K562 (cell line): ENCODE results near the gene RACK1. TPM values are rescaled to one million over a fixed set of nuclear protein-coding genes. Genes with fewer than 3 reads are reported as not detected.

ENCODE experiments used
- ARID3A ChIP-seq: IDR thresholded peaks from 2 replicates; pipeline ENCODE4 v1.6.1; 2012; ENCODE audit warnings: low read depth, low read length, improper control_type of control experiment, borderline replicate concordance
- CBFA2T3 ChIP-seq: fragments of 450-650 bp; IDR thresholded peaks from 2 replicates; pipeline ENCODE4 v1.6.1; 2017
- DPF2 ChIP-seq: fragments of 450-650 bp; IDR thresholded peaks from 2 replicates; pipeline ENCODE4 v1.6.1; 2016
- E2F3 ChIP-seq: fragments of 250-450 bp; sonication (Bioruptor Pico); IDR thresholded peaks from 2 replicates; pipeline ENCODE4 v1.4.0; 2020; ENCODE audit warnings: mild to moderate bottlenecking
- FOXA3 ChIP-seq, 2 experiments: fragments of 450-650 bp in 1 of 2; sonication (generic) in 1 of 2; formaldehyde crosslinking; IDR thresholded peaks in 1 of 2; conservative IDR thresholded peaks in 1 of 2; 2 replicates each; pipeline versions ENCODE4 v1.4.0 to v1.8.0; 2020 to 2022; ENCODE audit warnings: mild to moderate bottlenecking in 2 of 2, missing genetic modification reagents in 1 of 2
- GTF2E2 ChIP-seq: fragments of 200-800 bp; sonication (Bioruptor generic); IDR thresholded peaks from 2 replicates; pipeline ENCODE4 v1.6.1; 2016; ENCODE audit warnings: missing genetic modification characterization, missing compliant biosample characterization
- HBP1 ChIP-seq: fragments of 450-650 bp; formaldehyde crosslinking; IDR thresholded peaks from 2 replicates; pipeline ENCODE4 v1.4.0; 2022; ENCODE audit warnings: missing genetic modification characterization
- HIVEP1 ChIP-seq: fragments of 250-450 bp; sonication (Bioruptor Pico); IDR thresholded peaks from 2 replicates; pipeline ENCODE4 v1.4.0; 2020; ENCODE audit warnings: mild to moderate bottlenecking
- NFIX ChIP-seq: fragments of 250-450 bp; sonication (Bioruptor Pico); IDR thresholded peaks from 2 replicates; pipeline ENCODE4 v1.4.0; 2020; ENCODE audit warnings: low read depth, mild to moderate bottlenecking, moderate library complexity
- PREB ChIP-seq: sonication (generic); formaldehyde crosslinking; IDR thresholded peaks from 2 replicates; pipeline ENCODE4 v1.8.1; 2023; ENCODE audit warnings: mild to moderate bottlenecking, missing genetic modification reagents
- PTBP1 ChIP-seq: fragments of 200-400 bp; formaldehyde crosslinking; IDR thresholded peaks from 2 replicates; pipeline ENCODE4 v1.6.1; 2017; ENCODE audit warnings: low read depth, low read length
- PTRF ChIP-seq: fragments of 450-650 bp; IDR thresholded peaks from 2 replicates; pipeline ENCODE4 v1.6.1; 2016; ENCODE audit warnings: mild to moderate bottlenecking, missing genetic modification characterization, missing compliant biosample characterization
- RBM17 ChIP-seq: fragments of 200-400 bp; formaldehyde crosslinking; IDR thresholded peaks from 2 replicates; pipeline ENCODE4 v1.6.1; 2017; ENCODE audit warnings: low read depth, mild to moderate bottlenecking, low read length, borderline replicate concordance
- RNF219 ChIP-seq: fragments of 250-450 bp; sonication (Bioruptor Pico); IDR thresholded peaks from 2 replicates; pipeline ENCODE4 v1.5.0; 2022; ENCODE audit warnings: mild to moderate bottlenecking
- TRIM24 ChIP-seq, 2 experiments: fragments of 450-650 bp; IDR thresholded peaks; 2 replicates each; pipeline ENCODE4 v1.6.1; 2016
- U2AF1 ChIP-seq: fragments of 200-400 bp; formaldehyde crosslinking; optimal IDR thresholded peaks from 2 replicates; pipeline ENCODE3; 2017; ENCODE audit warnings: mild to moderate bottlenecking, low read depth, low read length, moderate library complexity
- ZFP36 ChIP-seq: fragments of 150-350 bp; IDR thresholded peaks from 2 replicates; pipeline ENCODE4 v1.6.1; 2018; ENCODE audit warnings: low read length, low read depth; ENCODE audit not compliant: partially characterized antibody
- ZNF280B ChIP-seq: fragments of 250-450 bp; sonication (Bioruptor Pico); IDR thresholded peaks from 2 replicates; pipeline ENCODE4 v1.5.1; 2021; ENCODE audit warnings: mild to moderate bottlenecking
- ZNF655 ChIP-seq: fragments of 250-450 bp; sonication (Bioruptor Pico); IDR thresholded peaks from 2 replicates; pipeline ENCODE4 v1.5.0; 2021
- polyA plus RNA-seq, 8 experiments: library from polyadenylated mRNA; depleted of rRNA in 4 of 8; stranded (reverse) in 5 of 8; unstranded in 3 of 8; fragments of >200 nt; fragmentation: Nextera tagmentation in 2 of 8; fragmentation: Illumina TruSeq in 1 of 8; extraction: Ambion mirVana in 2 of 8; extraction: Trizol in 1 of 8; gene quantifications; 2 replicates each; pipeline versions ENCODE4 v1.2.1 to v1.2.3, GENCODE V29; 2011 to 2014; ENCODE audit warnings: inconsistent platforms in 1 of 8, missing spikeins in 1 of 8
- total RNA-seq, 7 experiments: library from RNA; depleted of rRNA in 6 of 7; stranded (reverse); fragments of >200 nt in 6 of 7; fragmentation: Illumina TruSeq in 2 of 7; extraction: Trizol in 2 of 7; gene quantifications; 2 replicates each; pipeline versions ENCODE4 v1.2.1 to v1.2.3, GENCODE V29; 2011 to 2021; ENCODE audit warnings: low replicate concordance in 1 of 7

The RACK1 gene
- total and polyA plus RNA-seq, 9 of the 15 experiments (the other 6 are each of a cell fraction or from before 2014, with no cell fraction given), result 2,303 to 5,311 (median 3,833) TPM

GRCh38 chr5:181204113-181204825 is 39.4 kb downstream of the RACK1 start (continued):
- TF ChIP-seq HBP1 (CRISPR knock-in tag) (no peak), GTF2E2 (tag) (no peak), HIVEP1 (CRISPR knock-in tag) (no peak), U2AF1 (no peak), PTRF (tag) (no peak), RBM17 (no peak), PTBP1 (no peak), ZFP36 (no peak), FOXA3 (CRISPR knock-in tag; conservative IDR thresholded peaks at IDR 0.05 in 1 of 2, IDR thresholded peaks at IDR 0.05 in 1 of 2) (no peak), ZNF655 (CRISPR knock-in tag) (no peak), DPF2 (peak; percentile 59), NFIX (CRISPR knock-in tag) (no peak), RNF219 (CRISPR knock-in tag) (no peak), TRIM24 (IDR thresholded peaks at IDR 0.05) (peak in 1 of 2 experiments; percentile 52; a peak in 1 of 4 replicates), CBFA2T3 (no peak), PREB (CRISPR knock-in tag) (no peak), ZNF280B (CRISPR knock-in tag) (no peak), E2F3 (CRISPR knock-in tag) (no peak), ARID3A (no peak)
